ENCODE results near the gene CAPN15. TPM values are rescaled to one million over a fixed set of nuclear protein-coding genes. Genes with fewer than 3 reads are reported as not detected.
A peak's percentile ranks its signal among the peaks of the same experiment; 100 is the strongest.

CAPN15 gene
- total RNA-seq, 5 donors from 2014 or later (not counting 1 experiment from before 2014, with no cell fraction given), result 61.7 to 89.0 (median 82.7) TPM

DNA sequence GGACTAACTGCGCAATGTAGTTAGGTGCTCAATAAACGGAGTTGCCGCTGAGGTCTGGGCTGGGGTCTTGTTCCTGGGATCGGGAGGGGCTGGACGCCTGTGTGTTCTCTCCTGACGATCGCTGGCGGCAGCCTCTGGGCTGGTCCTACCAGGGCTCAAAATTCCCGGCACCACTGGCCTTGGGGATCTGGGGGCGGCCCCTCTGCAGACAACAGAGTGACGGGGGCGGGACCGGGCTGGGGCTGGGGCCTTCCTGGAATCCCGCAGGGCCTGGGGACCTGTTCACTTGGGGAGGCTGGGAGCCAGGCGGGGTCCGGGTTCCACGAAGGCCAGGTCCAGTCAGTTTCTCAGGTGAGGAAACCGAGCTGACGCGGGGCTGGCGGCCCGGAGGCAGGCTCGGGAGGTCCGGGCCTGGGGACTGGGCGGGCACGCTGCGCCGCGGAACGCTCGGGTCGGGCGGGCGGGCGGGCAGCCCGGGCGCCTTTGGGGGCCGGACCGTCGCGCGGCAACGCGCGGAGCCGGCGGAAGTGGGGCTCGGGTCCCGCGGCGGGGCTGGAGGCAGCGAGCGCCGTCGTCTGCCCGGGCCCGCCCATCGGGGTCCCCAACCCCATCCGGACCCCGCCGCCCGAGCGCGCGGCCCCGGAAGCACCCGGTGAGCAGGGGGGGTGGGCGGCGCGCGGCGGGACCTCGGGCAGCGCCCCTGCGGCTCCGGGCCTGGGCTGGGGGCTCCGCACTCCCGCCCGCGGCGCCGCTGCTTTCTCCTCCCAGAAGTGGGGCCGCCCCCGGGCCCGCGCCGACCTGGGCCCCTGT lies 42.1 kb downstream of the CAPN15 start, which contains the start of gene PIGQ:
TSS of gene PIGQ (plus strand) at position 524 of the 810 bp plus-strand sequence. CDS start 4,107 bp downstream, outside the sequence.
- CTCF ChIA-PET, result interaction anchor here in 1 of 2 donors (0.6 kb wide), 1 partner anchor 541 kb away, joined by 3 read pairs; no protein-coding TSS in a partner anchor
- H3K9me3 Mint-ChIP-seq, result no peaks in the 10 kb centered on the region
- H3K4me3 Mint-ChIP-seq, result peak within 1 kb of the TSS; percentile 81 to 82 (median 82)
- H3K4me1 Mint-ChIP-seq, result peaks cover 33 to 35% (median 34%) of the 10 kb centered on the region in 3 donors
- peak in 34 of 35 experiments; percentile 24 to 78 (median 56) for DNase-seq
- no peaks in the 10 kb centered on the region for H3K27me3 Mint-ChIP-seq
- peaks cover 2 to 4% of the 10 kb centered on the region in 2 donors for H3K36me3 ChIP-seq (ENCODE audit: control insufficient read depth in 2 of 2, extremely low read depth in 1 of 2, insufficient read depth in 1 of 2, low read length in 1 of 2)
- 3% methylated on average over 85 of the region's 87 CpGs for WGBS (ENCODE audit: insufficient coverage)
- H3K27ac Mint-ChIP-seq, result peak within 1 kb of the TSS; percentile 93 to 94
- no peaks in the 10 kb centered on the region for H3K27me3 ChIP-seq (replicated peaks in 1 of 2; ENCODE audit: control insufficient read depth in 2 of 2, extremely low read depth in 1 of 2, insufficient read depth in 2 of 2, low read length in 1 of 2)
- H3K27ac ChIP-seq (ENCODE audit: low read length), result peak within 1 kb of the TSS; percentile 83
- H3K4me3 ChIP-seq (ENCODE audit: control insufficient read depth in 1 of 2, extremely low read depth in 1 of 2, low read length in 1 of 2), result peak within 1 kb of the TSS; percentile 64 to 78
- POLR2A ChIA-PET, result no interaction called here
- ATAC-seq (replicated peaks in 1 of 4), result peak; percentile 81 to 84 (median 82)
- no peaks in the 10 kb centered on the region for H3K36me3 Mint-ChIP-seq
- H3K4me1 ChIP-seq (ENCODE audit: control insufficient read depth in 1 of 2, extremely low read depth in 1 of 2, insufficient read depth in 2 of 2, low read length in 2 of 2), result peaks cover 11 to 50% of the 10 kb centered on the region in 2 experiments
- H3K9me3 ChIP-seq, result no peaks in the 10 kb centered on the region

DNA sequence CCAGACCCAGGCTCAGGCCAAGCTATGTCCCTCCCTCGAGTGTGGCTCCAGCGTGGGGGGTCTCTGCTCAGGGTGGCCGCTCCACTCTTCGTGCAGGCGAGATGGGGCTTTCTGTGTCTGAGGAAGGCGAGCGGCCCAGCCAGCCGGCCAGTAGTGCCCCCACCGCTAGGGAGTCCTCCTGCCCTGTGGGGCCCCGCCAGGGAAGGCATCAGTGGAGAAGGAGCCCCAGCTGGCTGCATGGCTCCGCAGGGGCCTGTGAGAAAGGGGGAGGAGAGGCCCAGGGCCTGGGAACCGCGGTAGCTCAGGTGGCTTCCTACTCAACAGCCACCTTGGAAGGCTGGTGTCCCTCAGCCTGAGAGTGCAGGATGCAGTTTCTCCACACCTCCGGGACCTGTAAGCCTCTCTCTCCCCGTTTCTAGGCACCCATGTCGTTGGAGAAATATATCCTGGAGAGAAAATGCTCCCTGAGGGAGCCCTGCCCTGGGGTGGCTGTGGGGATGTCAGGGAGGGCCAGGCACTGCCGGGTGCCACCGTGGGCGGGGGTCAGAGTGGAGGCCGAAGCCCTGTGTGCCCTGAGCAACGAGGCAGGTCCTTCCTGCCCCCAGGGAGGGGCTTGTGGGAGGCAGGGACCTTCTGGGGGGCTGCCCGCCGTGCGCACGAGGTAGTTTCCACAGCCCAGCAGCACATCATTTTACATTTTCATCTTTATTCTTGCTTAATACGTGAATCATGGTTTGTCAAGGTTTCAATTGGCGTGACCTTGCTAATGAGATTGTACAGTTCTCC lies 45.5 kb downstream of the CAPN15 start:
- Mint-ChIP-seq H3K36me3 (no peaks in the 10 kb centered on the region), H3K9me3 (no peaks in the 10 kb centered on the region), H3K27me3 (no peaks in the 10 kb centered on the region), H3K4me3 (no peak overlapping the region), H3K4me1 (peaks cover 23 to 26% (median 24%) of the 10 kb centered on the region in 3 donors), H3K27ac (no peak overlapping the region)
- H3K4me1 ChIP-seq (ENCODE audit: control insufficient read depth in 1 of 2, extremely low read depth in 1 of 2, insufficient read depth in 2 of 2, low read length in 2 of 2), result peaks cover 7 to 28% of the 10 kb centered on the region in 2 experiments
- H3K27me3 ChIP-seq (replicated peaks in 1 of 2; ENCODE audit: control insufficient read depth in 2 of 2, extremely low read depth in 1 of 2, insufficient read depth in 2 of 2, low read length in 1 of 2), result no peaks in the 10 kb centered on the region
- ATAC-seq (replicated peaks in 1 of 4), result no peak
- H3K4me3 ChIP-seq (ENCODE audit: control insufficient read depth in 1 of 2, extremely low read depth in 1 of 2, low read length in 1 of 2), result no peak overlapping the region
- no peak for DNase-seq
- ChIA-PET CTCF (no interaction called here), POLR2A (no interaction called here)
- peaks cover 2 to 8% of the 10 kb centered on the region in 2 donors for H3K36me3 ChIP-seq (ENCODE audit: control insufficient read depth in 2 of 2, extremely low read depth in 1 of 2, insufficient read depth in 1 of 2, low read length in 1 of 2)
- H3K9me3 ChIP-seq, result no peaks in the 10 kb centered on the region
- H3K27ac ChIP-seq (ENCODE audit: low read length), result no peak overlapping the region
- WGBS (ENCODE audit: insufficient coverage), result 90% methylated on average over 19 of the region's 27 CpGs

DNA sequence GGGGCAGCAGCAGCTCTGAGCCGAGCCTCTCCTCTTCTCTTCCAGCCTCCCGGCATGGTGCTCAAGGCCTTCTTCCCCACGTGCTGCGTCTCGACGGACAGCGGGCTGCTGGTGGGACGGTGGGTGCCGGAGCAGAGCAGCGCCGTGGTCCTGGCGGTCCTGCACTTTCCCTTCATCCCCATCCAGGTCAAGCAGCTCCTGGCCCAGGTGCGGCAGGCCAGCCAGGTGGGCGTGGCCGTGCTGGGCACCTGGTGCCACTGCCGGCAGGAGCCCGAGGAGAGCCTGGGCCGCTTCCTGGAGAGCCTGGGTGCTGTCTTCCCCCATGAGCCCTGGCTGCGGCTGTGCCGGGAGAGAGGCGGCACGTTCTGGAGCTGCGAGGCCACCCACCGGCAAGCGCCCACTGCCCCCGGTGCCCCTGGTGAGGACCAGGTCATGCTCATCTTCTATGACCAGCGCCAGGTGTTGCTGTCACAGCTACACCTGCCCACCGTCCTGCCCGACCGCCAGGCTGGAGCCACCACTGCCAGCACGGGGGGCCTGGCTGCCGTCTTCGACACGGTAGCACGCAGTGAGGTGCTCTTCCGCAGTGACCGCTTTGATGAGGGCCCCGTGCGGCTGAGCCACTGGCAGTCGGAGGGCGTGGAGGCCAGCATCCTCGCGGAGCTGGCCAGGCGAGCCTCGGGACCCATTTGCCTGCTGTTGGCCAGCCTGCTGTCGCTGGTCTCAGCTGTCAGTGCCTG lies 46.7 kb downstream of the CAPN15 start:
- H3K9me3 ChIP-seq, result no peaks in the 10 kb centered on the region
- peaks cover 19 to 23% (median 21%) of the 10 kb centered on the region in 3 donors for H3K4me1 Mint-ChIP-seq
- H3K27me3 Mint-ChIP-seq, result no peaks in the 10 kb centered on the region
- ChIA-PET CTCF (no interaction called here), POLR2A (no interaction called here)
- no peak overlapping the region for H3K4me3 Mint-ChIP-seq
- H3K36me3 ChIP-seq (ENCODE audit: control insufficient read depth in 2 of 2, extremely low read depth in 1 of 2, insufficient read depth in 1 of 2, low read length in 1 of 2), result peaks cover 2 to 8% of the 10 kb centered on the region in 2 donors
- H3K4me1 ChIP-seq (ENCODE audit: control insufficient read depth in 1 of 2, extremely low read depth in 1 of 2, insufficient read depth in 2 of 2, low read length in 2 of 2), result peaks cover 2 to 25% of the 10 kb centered on the region in 2 experiments
- WGBS (ENCODE audit: insufficient coverage), result 96% methylated on average over 43 of the region's 46 CpGs
- ATAC-seq (replicated peaks in 1 of 4) (no peak), DNase-seq (no peak)
- H3K27ac ChIP-seq (ENCODE audit: low read length), result no peak overlapping the region
- H3K27me3 ChIP-seq (replicated peaks in 1 of 2; ENCODE audit: control insufficient read depth in 2 of 2, extremely low read depth in 1 of 2, insufficient read depth in 2 of 2, low read length in 1 of 2), result no peaks in the 10 kb centered on the region
- H3K4me3 ChIP-seq (ENCODE audit: control insufficient read depth in 1 of 2, extremely low read depth in 1 of 2, low read length in 1 of 2), result no peak overlapping the region
- no peak overlapping the region for H3K27ac Mint-ChIP-seq
- no peaks in the 10 kb centered on the region for H3K9me3 Mint-ChIP-seq
- no peaks in the 10 kb centered on the region for H3K36me3 Mint-ChIP-seq

DNA sequence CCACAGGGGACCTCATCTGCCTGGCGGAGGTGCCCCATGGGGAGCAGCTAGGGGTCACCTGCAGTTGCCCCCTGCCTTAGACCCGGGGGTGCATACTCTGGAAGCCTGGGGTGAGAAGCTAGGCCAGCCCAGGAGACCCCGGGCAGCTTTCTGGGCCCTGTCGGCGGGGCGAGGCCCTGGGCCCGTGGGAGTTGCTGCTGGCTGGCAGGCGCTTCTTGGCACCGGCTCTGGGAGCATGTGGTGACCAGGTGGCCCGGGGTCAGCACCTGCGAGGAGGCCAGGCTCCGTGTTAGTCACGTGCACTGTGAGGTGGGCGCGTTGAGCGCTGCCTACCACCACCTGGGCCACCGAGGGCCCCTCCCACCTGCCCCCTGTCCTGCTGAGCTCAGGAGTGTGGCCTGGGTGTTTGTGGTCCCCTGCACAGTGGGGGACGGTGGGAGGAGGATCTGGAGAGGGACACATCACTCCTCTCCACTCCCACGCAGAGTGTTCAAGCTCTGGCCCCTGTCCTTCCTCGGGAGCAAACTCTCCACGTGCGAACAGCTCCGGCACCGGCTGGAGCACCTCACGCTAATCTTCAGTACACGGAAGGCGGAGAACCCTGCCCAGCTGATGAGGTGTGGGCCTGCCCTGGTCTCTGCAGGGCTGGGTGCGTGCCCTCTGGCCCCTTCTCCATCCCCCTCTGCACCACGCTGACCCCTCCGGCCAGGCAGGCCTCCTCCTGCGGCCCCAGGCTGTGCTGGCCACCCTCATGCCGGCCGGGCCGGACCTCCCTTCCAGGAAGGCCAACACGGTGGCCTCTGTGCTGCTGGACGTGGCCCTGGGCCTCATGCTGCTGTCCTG lies 48.1 kb downstream of the CAPN15 start:
- H3K27me3 Mint-ChIP-seq, result no peaks in the 10 kb centered on the region
- DNase-seq, result no peak
- Histone ChIP-seq H3K27ac (ENCODE audit: low read length) (no peak overlapping the region), H3K4me3 (ENCODE audit: control insufficient read depth in 1 of 2, extremely low read depth in 1 of 2, low read length in 1 of 2) (no peak overlapping the region), H3K4me1 (ENCODE audit: control insufficient read depth in 1 of 2, extremely low read depth in 1 of 2, insufficient read depth in 2 of 2, low read length in 2 of 2) (peaks cover 1 to 18% of the 10 kb centered on the region in 2 experiments), H3K27me3 (replicated peaks in 1 of 2; ENCODE audit: control insufficient read depth in 2 of 2, extremely low read depth in 1 of 2, insufficient read depth in 2 of 2, low read length in 1 of 2) (no peaks in the 10 kb centered on the region), H3K9me3 (no peaks in the 10 kb centered on the region), H3K36me3 (ENCODE audit: control insufficient read depth in 2 of 2, extremely low read depth in 1 of 2, insufficient read depth in 1 of 2, low read length in 1 of 2) (peaks cover 2 to 8% of the 10 kb centered on the region in 2 donors)
- H3K4me3 Mint-ChIP-seq, result no peak overlapping the region
- no peak for ATAC-seq (replicated peaks in 1 of 4)
- H3K36me3 Mint-ChIP-seq, result no peaks in the 10 kb centered on the region
- 93% methylated on average over 31 of the region's 36 CpGs for WGBS (ENCODE audit: insufficient coverage)
- CTCF ChIA-PET, result no interaction called here
- H3K27ac Mint-ChIP-seq, result no peak overlapping the region
- POLR2A ChIA-PET, result no interaction called here
- H3K4me1 Mint-ChIP-seq, result peaks cover 15 to 20% (median 16%) of the 10 kb centered on the region in 3 donors
- H3K9me3 Mint-ChIP-seq, result no peaks in the 10 kb centered on the region

DNA sequence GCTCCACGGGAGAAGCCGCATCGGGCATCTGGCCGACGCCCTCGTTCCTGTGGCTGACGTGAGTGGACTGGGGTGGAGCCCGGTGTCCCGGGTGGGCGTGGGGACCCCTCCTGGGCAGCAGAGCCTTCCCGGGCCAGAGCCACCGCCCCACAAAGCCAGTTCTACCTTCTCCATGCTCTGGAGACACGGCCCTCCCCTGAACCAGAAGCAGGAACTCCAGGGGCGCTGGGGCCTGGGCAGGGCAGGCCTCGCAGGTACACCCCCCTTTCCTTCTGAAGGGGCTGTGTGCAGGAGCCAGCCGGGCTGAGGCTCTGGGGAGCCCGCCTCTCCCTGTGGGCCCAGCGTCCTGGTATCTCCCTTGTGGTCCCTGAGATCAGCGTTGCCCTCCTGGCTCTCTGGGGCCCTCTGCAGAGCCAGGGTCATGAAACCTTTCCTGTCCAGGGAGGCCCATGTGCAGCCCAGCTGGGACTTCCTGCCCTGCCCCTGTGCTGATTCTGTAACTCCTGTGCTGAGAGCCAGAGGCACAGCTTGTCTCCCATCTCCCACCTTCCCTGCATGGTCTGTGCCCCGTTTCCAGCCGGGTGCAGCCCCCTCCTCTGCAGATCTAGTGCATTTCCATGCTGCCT lies 48.8 kb downstream of the CAPN15 start:
- no peak overlapping the region for H3K27ac Mint-ChIP-seq
- DNase-seq (no peak), ATAC-seq (replicated peaks in 1 of 4) (no peak)
- H3K4me3 Mint-ChIP-seq, result no peak overlapping the region
- H3K4me1 Mint-ChIP-seq, result peaks cover 7 to 12% (median 9%) of the 10 kb centered on the region in 3 donors
- Histone ChIP-seq H3K36me3 (ENCODE audit: control insufficient read depth in 2 of 2, extremely low read depth in 1 of 2, insufficient read depth in 1 of 2, low read length in 1 of 2) (peaks cover 2 to 8% of the 10 kb centered on the region in 2 donors), H3K4me1 (ENCODE audit: control insufficient read depth in 1 of 2, extremely low read depth in 1 of 2, insufficient read depth in 2 of 2, low read length in 2 of 2) (peaks cover 0 to 10% of the 10 kb centered on the region in 2 experiments), H3K27ac (ENCODE audit: low read length) (no peak overlapping the region), H3K9me3 (no peaks in the 10 kb centered on the region), H3K4me3 (ENCODE audit: control insufficient read depth in 1 of 2, extremely low read depth in 1 of 2, low read length in 1 of 2) (no peak overlapping the region), H3K27me3 (replicated peaks in 1 of 2; ENCODE audit: control insufficient read depth in 2 of 2, extremely low read depth in 1 of 2, insufficient read depth in 2 of 2, low read length in 1 of 2) (no peaks in the 10 kb centered on the region)
- no peaks in the 10 kb centered on the region for H3K36me3 Mint-ChIP-seq
- ChIA-PET POLR2A (no interaction called here), CTCF (interaction anchor here in 1 of 2 donors (0.6 kb wide), 1 partner anchor 184 kb away, joined by 6 read pairs; no protein-coding TSS in a partner anchor)
- 90% methylated on average over 21 of the region's 21 CpGs for WGBS (ENCODE audit: insufficient coverage)
- no peaks in the 10 kb centered on the region for H3K27me3 Mint-ChIP-seq
- no peaks in the 10 kb centered on the region for H3K9me3 Mint-ChIP-seq
